ENCODE measurements around the gene PLCD4.

DNA sequence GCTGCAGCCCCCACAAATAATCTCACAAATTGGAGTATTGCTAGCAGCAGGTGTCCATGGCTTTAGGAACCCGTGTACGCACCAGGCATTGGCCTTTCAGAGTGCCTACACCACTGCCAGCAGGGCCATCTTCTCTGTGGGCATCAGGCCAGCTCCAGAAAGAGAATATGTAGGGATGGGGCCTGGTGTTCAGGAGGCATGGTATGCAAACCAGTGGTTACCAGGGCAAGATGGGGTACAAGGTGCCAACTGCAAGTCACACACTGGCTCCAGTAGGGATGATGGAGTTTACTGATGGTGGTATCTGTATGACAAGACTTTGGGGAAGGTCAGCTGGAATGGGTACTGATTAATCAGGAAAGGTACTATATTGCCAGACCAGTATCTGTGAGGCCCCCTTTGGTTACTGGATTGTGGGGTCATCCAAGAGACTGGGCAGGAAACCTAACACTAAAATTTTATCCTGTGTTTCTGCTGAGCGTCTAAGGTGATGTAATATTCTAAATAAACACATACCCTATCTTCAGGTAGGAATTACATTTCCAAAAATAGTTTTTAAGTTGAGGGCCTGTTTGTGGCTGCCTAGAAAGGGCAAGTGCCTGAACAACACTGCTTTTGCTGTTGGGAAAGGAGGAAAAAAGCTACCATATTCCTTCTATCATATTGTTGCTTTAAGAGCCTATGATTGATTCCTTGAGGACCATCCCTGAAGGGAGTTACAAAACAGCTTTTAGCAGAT is 30.0 kb upstream of the PLCD4 start:
- TF ChIP-seq, protein P1, sequence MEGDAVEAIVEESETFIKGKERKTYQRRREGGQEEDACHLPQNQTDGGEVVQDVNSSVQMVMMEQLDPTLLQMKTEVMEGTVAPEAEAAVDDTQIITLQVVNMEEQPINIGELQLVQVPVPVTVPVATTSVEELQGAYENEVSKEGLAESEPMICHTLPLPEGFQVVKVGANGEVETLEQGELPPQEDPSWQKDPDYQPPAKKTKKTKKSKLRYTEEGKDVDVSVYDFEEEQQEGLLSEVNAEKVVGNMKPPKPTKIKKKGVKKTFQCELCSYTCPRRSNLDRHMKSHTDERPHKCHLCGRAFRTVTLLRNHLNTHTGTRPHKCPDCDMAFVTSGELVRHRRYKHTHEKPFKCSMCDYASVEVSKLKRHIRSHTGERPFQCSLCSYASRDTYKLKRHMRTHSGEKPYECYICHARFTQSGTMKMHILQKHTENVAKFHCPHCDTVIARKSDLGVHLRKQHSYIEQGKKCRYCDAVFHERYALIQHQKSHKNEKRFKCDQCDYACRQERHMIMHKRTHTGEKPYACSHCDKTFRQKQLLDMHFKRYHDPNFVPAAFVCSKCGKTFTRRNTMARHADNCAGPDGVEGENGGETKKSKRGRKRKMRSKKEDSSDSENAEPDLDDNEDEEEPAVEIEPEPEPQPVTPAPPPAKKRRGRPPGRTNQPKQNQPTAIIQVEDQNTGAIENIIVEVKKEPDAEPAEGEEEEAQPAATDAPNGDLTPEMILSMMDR (IDR thresholded peaks at IDR 0.05; ENCODE audit: low read length), result no peak
- no peak for TF ChIP-seq EZH2 (IDR thresholded peaks at IDR 0.05; ENCODE audit: borderline replicate concordance, low read length)
